K562 (cell line): ENCODE results near the gene CXCL6. TPM values are rescaled to one million over a fixed set of nuclear protein-coding genes. Genes with fewer than 3 reads are reported as not detected.

Experiments
- ATAC-seq: fragments of 200-7000 bp; cut with Tn5 transposase; 3 replicates; pipeline ENCODE4 v1.9.1; 2020; ENCODE audit warnings: moderate library complexity
- BruUV-seq: library from RNA; stranded (reverse); fragments of 400-500 nt; replicated peaks from 2 replicates; lab custom pipeline; 2021; lab: Mats Ljungman, UMichigan
- CTCF ChIA-PET: fragments of 300-600 bp; formaldehyde crosslinking; extraction: SDS; loops from one replicate; lab custom pipeline; 2021; ENCODE audit warnings: low intra/inter-chr PET ratio; lab: Yijun Ruan, JAX
- POLR2A ChIA-PET: fragments of 300-600, 350-650 bp; sonication (Branson Sonifier 250); formaldehyde crosslinking; extraction: SDS; loops from one replicate; lab custom pipeline; 2021; ENCODE audit warnings: antibody characterized with exemption, inconsistent platforms; lab: Yijun Ruan, JAX
- DNase-seq, 4 experiments: peaks; one replicate each; pipeline versions ENCODE4 v3.0.0 to v3.0.0-alpha.2; 2011 to 2018; ENCODE audit warnings: low spot score in 3 of 4, mixed read lengths in 3 of 4; ENCODE audit errors: extremely low read depth in 1 of 4
- FAIRE-seq: peaks from 2 replicates; lab custom pipeline; 2011; peaks lifted over from hg19 to GRCh38; lab: Jason Lieb, UNC
- H2AFZ ChIP-seq: 2 replicates; pipeline ENCODE4 v1.6.0; 2011; ENCODE audit warnings: low read depth, low read length, control low read depth, inconsistent platforms
- H3K27ac ChIP-seq: fragments of 200-600 bp; 3 replicates; pipeline ENCODE4 v1.8.0; 2011; ENCODE audit warnings: low read depth, mild to moderate bottlenecking, control low read depth, inconsistent platforms, low read length, moderate library complexity, mixed read lengths; ENCODE audit errors: extremely low read depth
- H3K27me3 ChIP-seq, 2 experiments: fragments of 300-600 bp in 1 of 2; 2 replicates in 1 of 2; 3 replicates in 1 of 2; pipeline versions ENCODE4 v1.6.0 to v1.8.0; 2011; ENCODE audit warnings: inconsistent platforms in 2 of 2, low read length in 2 of 2, mild to moderate bottlenecking in 1 of 2, mixed read lengths in 1 of 2, moderate library complexity in 1 of 2; ENCODE audit not compliant: control insufficient read depth in 2 of 2, insufficient read depth in 2 of 2
- H3K36me3 ChIP-seq: fragments of 300-600 bp; 3 replicates; pipeline ENCODE4 v1.8.0; 2011; ENCODE audit warnings: mild to moderate bottlenecking, low read length, inconsistent platforms; ENCODE audit not compliant: control insufficient read depth, insufficient read depth
- H3K4me1 ChIP-seq, 2 experiments: fragments of 200-600 bp in 1 of 2; replicated peaks in 1 of 2; 2 replicates in 1 of 2; 3 replicates in 1 of 2; pipeline versions ENCODE4 v1.5.1 to v1.8.0; 2011; ENCODE audit warnings: inconsistent platforms in 2 of 2, low read length in 2 of 2, mild to moderate bottlenecking in 1 of 2, mixed read lengths in 1 of 2, moderate library complexity in 1 of 2; ENCODE audit not compliant: control insufficient read depth in 2 of 2, insufficient read depth in 2 of 2
- H3K4me2 ChIP-seq: 2 replicates; pipeline ENCODE4 v1.6.1; 2011; ENCODE audit warnings: low read length, control low read depth, inconsistent platforms, mixed read lengths; ENCODE audit not compliant: insufficient read depth
- H3K4me3 ChIP-seq: fragments of 200-600 bp; sonication (generic), shearing (Covaris generic); 2 replicates; pipeline ENCODE4 v1.5.1; 2016; ENCODE audit warnings: control low read depth, inconsistent platforms
- H3K79me2 ChIP-seq: fragments of 200-600 bp; 3 replicates; pipeline ENCODE4 v1.8.0; 2011; ENCODE audit warnings: low read length, inconsistent platforms; ENCODE audit not compliant: control insufficient read depth, insufficient read depth
- H3K9ac ChIP-seq, 2 experiments: 2 replicates each; pipeline versions ENCODE4 v1.6.0 to v1.6.1; 2011; ENCODE audit warnings: low read depth in 2 of 2, low read length in 2 of 2, control low read depth in 1 of 2, inconsistent platforms in 1 of 2, mild to moderate bottlenecking in 1 of 2, mixed read lengths in 1 of 2; ENCODE audit not compliant: insufficient read depth in 1 of 2
- H3K9me1 ChIP-seq: one replicate; pipeline ENCODE4 v1.6.0; 2011; ENCODE audit warnings: inconsistent platforms, mild to moderate bottlenecking, low read length, moderate library complexity; ENCODE audit not compliant: control insufficient read depth, insufficient read depth
- H3K9me3 ChIP-seq: replicated peaks from 2 replicates; pipeline ENCODE4 v1.5.1; 2011; ENCODE audit warnings: low read depth, low read length, inconsistent platforms; ENCODE audit not compliant: control insufficient read depth, insufficient read depth
- H4K20me1 ChIP-seq: replicated peaks from 2 replicates; pipeline ENCODE4 v1.6.1; 2011; ENCODE audit warnings: low read length, inconsistent platforms, mixed read lengths; ENCODE audit not compliant: control insufficient read depth, insufficient read depth
- FOSL1 ChIP-seq: fragments of 200-800 bp; sonication (Bioruptor generic); conservative IDR thresholded peaks from 2 replicates; pipeline ENCODE4 v1.6.1; 2016; ENCODE audit warnings: missing genetic modification characterization, missing compliant biosample characterization
- HDAC8 ChIP-seq: fragments of 450-650 bp; IDR thresholded peaks from 2 replicates; pipeline ENCODE4 v1.6.1; 2016; ENCODE audit warnings: mild to moderate bottlenecking, missing genetic modification characterization, moderate library complexity, missing compliant biosample characterization
- NFE2L1 ChIP-seq: fragments of 450-650 bp; IDR thresholded peaks from 2 replicates; pipeline ENCODE4 v1.6.1; 2016; ENCODE audit warnings: missing genetic modification characterization, low read depth, mild to moderate bottlenecking, missing compliant biosample characterization, moderate library complexity, borderline replicate concordance
- WGBS: fragments of 100-300 bp; shearing (Covaris generic); methylation state at CpG from one replicate; pipeline ENCODE4 v1.1.6; 2016; ENCODE audit warnings: low coverage, mixed read lengths; ENCODE audit not compliant: insufficient coverage; ENCODE audit errors: missing lambda C conversion rate; 5-methylcytosine and 5-hydroxymethylcytosine counted together
- in situ Hi-C: fragments of 300-500 bp; cut with MboI; formaldehyde crosslinking; loops from 4 replicates; pipeline ENCODE4 v1.15.0; 2018; ENCODE audit warnings: inconsistent platforms, mixed read lengths
- intact Hi-C: fragments of 100-400 bp; cut with micrococcal nuclease; formaldehyde crosslinking; loops from 2 replicates; pipeline ENCODE4 v1.14.2; 2022
- polyA plus RNA-seq, 8 experiments: library from polyadenylated mRNA; depleted of rRNA in 4 of 8; stranded (reverse) in 5 of 8; unstranded in 3 of 8; fragments of >200 nt; fragmentation: Nextera tagmentation in 2 of 8; fragmentation: Illumina TruSeq in 1 of 8; extraction: Ambion mirVana in 2 of 8; extraction: Trizol in 1 of 8; gene quantifications; 2 replicates each; pipeline versions ENCODE4 v1.2.1 to v1.2.3, GENCODE V29; 2011 to 2014; ENCODE audit warnings: inconsistent platforms in 1 of 8, missing spikeins in 1 of 8
- total RNA-seq, 7 experiments: library from RNA; depleted of rRNA in 6 of 7; stranded (reverse); fragments of >200 nt in 6 of 7; fragmentation: Illumina TruSeq in 2 of 7; extraction: Trizol in 2 of 7; gene quantifications; 2 replicates each; pipeline versions ENCODE4 v1.2.1 to v1.2.3, GENCODE V29; 2011 to 2021; ENCODE audit warnings: low replicate concordance in 1 of 7
- TF ChIP-seq, protein P1 (sequence below), 2 experiments: fragments of 450-650 bp in 1 of 2; sonication (generic) in 1 of 2; formaldehyde crosslinking in 1 of 2; IDR thresholded peaks; 2 replicates each; pipeline versions ENCODE4 v1.7.1 to v1.9.0; 2016 to 2022; ENCODE audit warnings: inconsistent platforms in 1 of 2, mild to moderate bottlenecking in 1 of 2, missing genetic modification reagents in 1 of 2
- TF ChIP-seq, protein P2 (sequence below): sonication (generic); IDR thresholded peaks from 2 replicates; pipeline ENCODE4 v1.6.1; 2016

CXCL6 gene
- total and polyA plus RNA-seq, 9 of the 15 experiments (the other 6 are each of a cell fraction or from before 2014, with no cell fraction given), result not detected

DNA sequence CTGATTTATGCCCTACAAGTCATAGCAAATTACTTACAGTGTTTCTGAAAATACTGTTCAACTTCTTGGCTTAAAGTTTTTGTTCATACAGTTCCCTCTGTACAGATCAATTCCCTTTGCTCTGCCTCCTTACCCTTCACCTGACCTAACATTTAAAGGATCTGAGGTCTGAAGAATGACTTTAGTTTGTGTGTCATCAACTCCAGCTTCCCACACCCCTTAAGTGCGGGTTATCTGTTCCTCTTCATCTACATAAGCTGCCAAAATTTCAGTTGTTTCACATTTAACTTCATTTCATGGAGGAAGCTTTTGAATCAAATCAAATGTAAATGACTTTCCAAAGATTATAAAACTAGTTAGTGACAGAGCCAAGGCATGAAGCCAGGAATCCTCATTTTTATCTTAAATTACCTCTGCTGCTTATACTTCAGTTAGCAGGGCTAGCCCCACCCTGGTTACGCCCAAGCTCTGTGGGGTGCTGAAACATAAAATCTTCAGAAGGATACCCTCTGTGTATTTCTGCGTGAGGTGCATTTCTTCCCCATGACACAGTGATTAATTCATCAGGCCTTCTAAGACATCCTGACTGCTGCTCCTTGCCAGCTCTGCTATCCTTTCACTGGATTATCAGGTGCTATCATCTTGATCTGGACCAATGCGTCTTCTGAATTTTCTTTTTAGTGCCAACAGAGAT is 49.2 kb downstream of the CXCL6 start:
- no peaks in the 10 kb centered on the region for H3K9me3 ChIP-seq
- H2AFZ ChIP-seq, result no peak overlapping the region; the same call in 1 of the 2 replicates
- H3K27ac ChIP-seq, result no peak overlapping the region
- no peaks in the 10 kb centered on the region for H3K27me3 ChIP-seq
- in situ Hi-C loops (no loop called here), intact Hi-C loops (no loop called here)
- no peak overlapping the region for H3K9ac ChIP-seq
- H3K79me2 ChIP-seq, result no peaks in the 10 kb centered on the region
- no peaks in the 10 kb centered on the region for H4K20me1 ChIP-seq
- FAIRE-seq, result peak; percentile 56
- 10% methylated on average over 4 of the region's 4 CpGs for WGBS
- POLR2A ChIA-PET, result no interaction called here
- H3K4me2 ChIP-seq, result no peak overlapping the region
- peaks cover 0 to 6% of the 10 kb centered on the region in 2 experiments; a peak in 2 of 5 replicates for H3K4me1 ChIP-seq
- no TSS peak for BruUV-seq
- CTCF ChIA-PET, result no interaction called here
- H3K36me3 ChIP-seq, result no peaks in the 10 kb centered on the region
- H3K4me3 ChIP-seq, result no peak overlapping the region
- DNase-seq, result peak in 2 of 4 experiments; percentile 13 to 31
- TF ChIP-seq HDAC8 (tag) (no peak), NFE2L1 (tag) (no peak), FOSL1 (tag) (0 out of 2 replicates have a peak, but pooled peaks have one; percentile 18)
- TF ChIP-seq, protein P1, sequence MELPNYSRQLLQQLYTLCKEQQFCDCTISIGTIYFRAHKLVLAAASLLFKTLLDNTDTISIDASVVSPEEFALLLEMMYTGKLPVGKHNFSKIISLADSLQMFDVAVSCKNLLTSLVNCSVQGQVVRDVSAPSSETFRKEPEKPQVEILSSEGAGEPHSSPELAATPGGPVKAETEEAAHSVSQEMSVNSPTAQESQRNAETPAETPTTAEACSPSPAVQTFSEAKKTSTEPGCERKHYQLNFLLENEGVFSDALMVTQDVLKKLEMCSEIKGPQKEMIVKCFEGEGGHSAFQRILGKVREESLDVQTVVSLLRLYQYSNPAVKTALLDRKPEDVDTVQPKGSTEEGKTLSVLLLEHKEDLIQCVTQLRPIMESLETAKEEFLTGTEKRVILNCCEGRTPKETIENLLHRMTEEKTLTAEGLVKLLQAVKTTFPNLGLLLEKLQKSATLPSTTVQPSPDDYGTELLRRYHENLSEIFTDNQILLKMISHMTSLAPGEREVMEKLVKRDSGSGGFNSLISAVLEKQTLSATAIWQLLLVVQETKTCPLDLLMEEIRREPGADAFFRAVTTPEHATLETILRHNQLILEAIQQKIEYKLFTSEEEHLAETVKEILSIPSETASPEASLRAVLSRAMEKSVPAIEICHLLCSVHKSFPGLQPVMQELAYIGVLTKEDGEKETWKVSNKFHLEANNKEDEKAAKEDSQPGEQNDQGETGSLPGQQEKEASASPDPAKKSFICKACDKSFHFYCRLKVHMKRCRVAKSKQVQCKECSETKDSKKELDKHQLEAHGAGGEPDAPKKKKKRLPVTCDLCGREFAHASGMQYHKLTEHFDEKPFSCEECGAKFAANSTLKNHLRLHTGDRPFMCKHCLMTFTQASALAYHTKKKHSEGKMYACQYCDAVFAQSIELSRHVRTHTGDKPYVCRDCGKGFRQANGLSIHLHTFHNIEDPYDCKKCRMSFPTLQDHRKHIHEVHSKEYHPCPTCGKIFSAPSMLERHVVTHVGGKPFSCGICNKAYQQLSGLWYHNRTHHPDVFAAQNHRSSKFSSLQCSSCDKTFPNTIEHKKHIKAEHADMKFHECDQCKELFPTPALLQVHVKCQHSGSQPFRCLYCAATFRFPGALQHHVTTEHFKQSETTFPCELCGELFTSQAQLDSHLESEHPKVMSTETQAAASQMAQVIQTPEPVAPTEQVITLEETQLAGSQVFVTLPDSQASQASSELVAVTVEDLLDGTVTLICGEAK (IDR thresholded peaks at IDR 0.05), result peak; percentile 36; the same call in 1 of the 2 replicates
- TF ChIP-seq, protein P1 (CRISPR knock-in tag; IDR thresholded peaks at IDR 0.05), result no peak
- TF ChIP-seq, protein P2, sequence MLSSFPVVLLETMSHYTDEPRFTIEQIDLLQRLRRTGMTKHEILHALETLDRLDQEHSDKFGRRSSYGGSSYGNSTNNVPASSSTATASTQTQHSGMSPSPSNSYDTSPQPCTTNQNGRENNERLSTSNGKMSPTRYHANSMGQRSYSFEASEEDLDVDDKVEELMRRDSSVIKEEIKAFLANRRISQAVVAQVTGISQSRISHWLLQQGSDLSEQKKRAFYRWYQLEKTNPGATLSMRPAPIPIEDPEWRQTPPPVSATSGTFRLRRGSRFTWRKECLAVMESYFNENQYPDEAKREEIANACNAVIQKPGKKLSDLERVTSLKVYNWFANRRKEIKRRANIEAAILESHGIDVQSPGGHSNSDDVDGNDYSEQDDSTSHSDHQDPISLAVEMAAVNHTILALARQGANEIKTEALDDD, result 0 out of 2 replicates have a peak, but pooled peaks have one; percentile 19
- ATAC-seq, result peak; percentile 69
- no peaks in the 10 kb centered on the region for H3K9me1 ChIP-seq
